Neuronal stem cell (in vitro differentiated cells): ENCODE measurements around the gene MDFIC.

Experiments used
- DNase-seq: peaks from one replicate; pipeline ENCODE4 v3.0.0-alpha.2; 2013; ENCODE audit warnings: low spot score
- H2AFZ ChIP-seq: one replicate; pipeline ENCODE4 v1.6.1; 2013; ENCODE audit warnings: mild to moderate bottlenecking, low read length, inconsistent platforms
- H2AK5ac ChIP-seq: 2 replicates; pipeline ENCODE4 v1.6.1; 2013; ENCODE audit warnings: low read depth, mild to moderate bottlenecking, inconsistent platforms, low read length, moderate library complexity, mixed read lengths
- H2BK120ac ChIP-seq: 2 replicates; pipeline ENCODE4 v1.6.1; 2013; ENCODE audit warnings: low read depth, mild to moderate bottlenecking, inconsistent platforms, low read length, moderate library complexity, mixed read lengths
- H2BK12ac ChIP-seq: one replicate; pipeline ENCODE4 v1.6.1; 2013; ENCODE audit warnings: low read length, inconsistent platforms
- H2BK15ac ChIP-seq: 2 replicates; pipeline ENCODE4 v1.6.1; 2013; ENCODE audit warnings: mild to moderate bottlenecking, low read length, inconsistent platforms, mixed read lengths
- H2BK5ac ChIP-seq: one replicate; pipeline ENCODE4 v1.6.1; 2013; ENCODE audit warnings: inconsistent platforms, mild to moderate bottlenecking, low read length, moderate library complexity
- H3K14ac ChIP-seq: one replicate; pipeline ENCODE4 v1.6.1; 2013; ENCODE audit warnings: low read length, inconsistent platforms
- H3K18ac ChIP-seq: 2 replicates; pipeline ENCODE4 v1.6.1; 2013; ENCODE audit warnings: low read length, inconsistent platforms
- H3K23ac ChIP-seq: 2 replicates; pipeline ENCODE4 v1.6.1; 2013; ENCODE audit warnings: low read depth, mild to moderate bottlenecking, mixed read lengths, low read length, inconsistent platforms; ENCODE audit not compliant: poor library complexity
- H3K27ac ChIP-seq: replicated peaks from 3 replicates; pipeline ENCODE4 v1.5.1; 2013; ENCODE audit warnings: low read length, inconsistent platforms
- H3K27me3 ChIP-seq, 3 experiments: 2 replicates each; pipeline ENCODE4 v1.6.1; 2013; ENCODE audit warnings: low read length in 3 of 3, mild to moderate bottlenecking in 2 of 3, inconsistent platforms in 1 of 3, low read depth in 1 of 3, mixed read lengths in 1 of 3, moderate library complexity in 1 of 3; ENCODE audit not compliant: control insufficient read depth in 3 of 3, insufficient read depth in 3 of 3
- H3K36me3 ChIP-seq, 2 donors: replicated peaks in 1 of 2; 2 replicates each; pipeline ENCODE4 v1.6.1; 2013; ENCODE audit warnings: low read length in 2 of 2; ENCODE audit not compliant: control insufficient read depth in 2 of 2, insufficient read depth in 2 of 2
- H3K4ac ChIP-seq: 2 replicates; pipeline ENCODE4 v1.6.1; 2013; ENCODE audit warnings: inconsistent platforms, mild to moderate bottlenecking, low read length, moderate library complexity
- H3K4me1 ChIP-seq, 2 donors: 1 replicate in 1 of 2; 2 replicates in 1 of 2; pipeline ENCODE4 v1.6.1; 2013; ENCODE audit warnings: low read length in 2 of 2, low read depth in 1 of 2; ENCODE audit not compliant: control insufficient read depth in 2 of 2, insufficient read depth in 1 of 2
- H3K4me2 ChIP-seq: one replicate; pipeline ENCODE4 v1.6.1; 2013; ENCODE audit warnings: mild to moderate bottlenecking, low read length, inconsistent platforms; ENCODE audit not compliant: insufficient read depth, poor library complexity, severe bottlenecking
- H3K4me3 ChIP-seq, 2 donors: 2 replicates each; pipeline ENCODE4 v1.5.1; 2013; ENCODE audit warnings: low read length in 2 of 2, mild to moderate bottlenecking in 2 of 2, inconsistent platforms in 1 of 2, moderate library complexity in 1 of 2
- H3K79me1 ChIP-seq: one replicate; pipeline ENCODE4 v1.6.1; 2013; ENCODE audit warnings: low read depth, mild to moderate bottlenecking, inconsistent platforms, low read length, moderate library complexity
- H3K9ac ChIP-seq: one replicate; pipeline ENCODE4 v1.6.1; 2013; ENCODE audit warnings: mild to moderate bottlenecking, low read depth, low read length, inconsistent platforms; ENCODE audit not compliant: poor library complexity
- H3K9me3 ChIP-seq, 2 donors: replicated peaks in 1 of 2; 2 replicates each; pipeline versions ENCODE3 to v1.6.1; 2013; ENCODE audit warnings: low read length in 2 of 2, mild to moderate bottlenecking in 2 of 2, inconsistent platforms in 1 of 2, low read depth in 1 of 2, mixed read lengths in 1 of 2, moderate library complexity in 1 of 2; ENCODE audit not compliant: control insufficient read depth in 2 of 2, insufficient read depth in 1 of 2
- H4K8ac ChIP-seq: one replicate; pipeline ENCODE4 v1.6.1; 2013; ENCODE audit warnings: low read depth, mild to moderate bottlenecking, inconsistent platforms, low read length, moderate library complexity
- H4K91ac ChIP-seq: one replicate; pipeline ENCODE4 v1.6.1; 2013; ENCODE audit warnings: low read length, low read depth, mild to moderate bottlenecking, inconsistent platforms; ENCODE audit not compliant: poor library complexity
- WGBS, 2 donors: extraction: QIAGEN DNeasy Blood & Tissue Kit; methylation state at CpG; one replicate each; pipeline ENCODE4 v1.1.7; 2013; ENCODE audit warnings: missing lambda C conversion rate in 2 of 2, mixed read lengths in 1 of 2; ENCODE audit not compliant: insufficient read length in 2 of 2, insufficient replicate concordance in 1 of 2; ENCODE audit errors: extremely low coverage in 2 of 2; 5-methylcytosine and 5-hydroxymethylcytosine counted together

The MDFIC gene

DNA sequence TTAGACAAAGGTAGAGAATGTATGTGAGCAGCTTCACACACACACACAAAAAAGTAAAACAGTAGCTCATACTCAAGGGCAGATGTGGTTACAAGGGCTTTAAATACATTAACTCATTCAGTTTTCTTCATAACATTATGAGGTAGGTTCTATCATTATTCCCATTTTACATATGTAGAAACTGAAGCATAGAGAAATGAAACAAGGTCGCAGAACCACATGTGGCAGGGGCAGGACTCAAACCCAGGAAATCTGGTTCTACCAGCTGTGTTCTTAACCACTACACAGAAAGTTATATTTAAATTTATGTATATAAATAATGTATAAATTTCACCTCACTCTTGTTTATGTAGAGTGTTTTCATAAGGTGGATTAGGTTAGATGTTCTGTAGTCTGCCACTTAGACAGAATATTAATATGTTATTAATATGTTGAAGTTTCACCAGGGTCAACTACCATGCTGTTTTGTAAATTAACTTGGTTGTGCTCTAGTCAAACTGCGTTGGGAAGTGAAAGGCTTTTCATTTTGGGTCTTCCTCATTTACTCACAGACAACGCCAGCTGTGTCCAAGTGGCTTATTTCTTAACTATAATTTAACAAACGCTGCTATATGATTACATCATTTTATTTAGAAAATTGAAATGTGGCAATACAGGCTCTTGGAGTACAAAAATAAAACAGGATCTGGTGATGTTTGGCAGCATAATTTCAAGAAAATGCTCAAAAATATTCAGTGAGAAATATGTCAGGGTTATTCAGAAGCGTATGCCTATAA, 138.4 kb downstream of the MDFIC start:
- Histone ChIP-seq H3K36me3 (no peaks in the 10 kb centered on the region), H3K23ac (no peak overlapping the region), H3K4me3 (no peak overlapping the region), H2AFZ (no peak overlapping the region), H3K9ac (no peak overlapping the region), H2BK5ac (no peak overlapping the region), H3K79me1 (no peaks in the 10 kb centered on the region), H3K4me2 (no peak overlapping the region), H3K18ac (no peak overlapping the region), H3K27me3 (no peaks in the 10 kb centered on the region), H3K9me3 (no peaks in the 10 kb centered on the region), H2AK5ac (no peak overlapping the region), H3K27ac (no peak overlapping the region), H4K8ac (no peak overlapping the region), H3K4me1 (no peaks in the 10 kb centered on the region), H2BK12ac (no peak overlapping the region), H3K4ac (no peak overlapping the region), H2BK15ac (no peak overlapping the region), H2BK120ac (no peak overlapping the region), H3K14ac (no peak overlapping the region), H4K91ac (no peak overlapping the region)
- no CpG with 5 or more reads among the region's 5 CpGs for WGBS, 2 donors
- no peak for DNase-seq

DNA sequence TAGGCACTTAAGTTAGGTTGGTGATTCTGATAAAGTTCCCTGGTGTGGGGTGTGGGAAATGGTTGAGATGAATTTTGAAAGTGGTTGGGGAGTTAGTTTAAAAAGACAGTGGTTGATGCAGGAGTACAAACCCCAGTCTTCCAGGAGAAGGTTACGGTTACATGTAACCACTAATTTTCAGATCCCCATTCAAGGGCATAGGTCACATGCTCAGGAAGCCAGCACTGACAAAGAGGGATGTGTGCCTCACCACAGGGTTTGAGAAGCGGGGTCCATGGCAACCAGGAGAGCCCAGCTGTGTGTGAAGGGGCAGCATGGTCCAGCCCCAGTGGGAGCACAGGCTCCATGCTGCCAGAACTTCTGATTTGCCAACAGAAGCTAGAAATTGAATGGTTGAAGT, 144.2 kb downstream of the MDFIC start:
- Histone ChIP-seq H3K4ac (no peak overlapping the region), H2BK15ac (no peak overlapping the region), H4K91ac (no peak overlapping the region), H3K4me3 (no peak overlapping the region), H3K14ac (no peak overlapping the region), H3K9ac (no peak overlapping the region), H2AFZ (no peak overlapping the region), H4K8ac (no peak overlapping the region), H3K4me1 (peaks cover 5 to 10% of the 10 kb centered on the region in 2 donors), H3K9me3 (no peaks in the 10 kb centered on the region), H2AK5ac (no peak overlapping the region), H2BK120ac (no peak overlapping the region), H3K4me2 (no peak overlapping the region), H2BK12ac (no peak overlapping the region), H3K23ac (no peak overlapping the region), H3K36me3 (no peaks in the 10 kb centered on the region), H3K79me1 (no peaks in the 10 kb centered on the region), H3K18ac (no peak overlapping the region), H3K27me3 (no peaks in the 10 kb centered on the region), H2BK5ac (no peak overlapping the region), H3K27ac (no peak overlapping the region)
- no peak for DNase-seq
- WGBS, 2 donors, result no CpG with 5 or more reads among the region's 2 CpGs

DNA sequence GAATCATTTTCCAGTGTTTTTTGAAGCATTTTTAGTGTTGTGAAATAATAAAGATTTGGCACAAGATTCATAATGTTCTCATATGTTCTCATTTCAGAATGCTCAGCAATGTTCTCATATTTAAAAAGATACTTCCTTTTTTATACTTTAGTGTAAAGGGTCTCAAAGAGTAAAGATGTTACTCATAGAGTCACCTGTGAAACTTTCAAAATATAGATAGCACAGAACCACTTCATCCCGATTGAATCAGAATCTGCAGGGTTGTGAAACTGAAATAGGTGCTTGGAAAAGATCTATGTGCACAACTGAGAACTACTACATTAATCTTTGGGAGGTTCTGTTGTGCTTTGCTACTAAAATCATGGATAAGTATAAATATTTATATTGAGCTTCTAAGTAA, 144.7 kb downstream of the MDFIC start:
- no peaks in the 10 kb centered on the region for H3K27me3 ChIP-seq
- no peaks in the 10 kb centered on the region for H3K36me3 ChIP-seq
- H3K23ac ChIP-seq, result no peak overlapping the region
- no peaks in the 10 kb centered on the region for H3K79me1 ChIP-seq
- H2BK15ac ChIP-seq, result no peak overlapping the region
- no peak overlapping the region for H2BK120ac ChIP-seq
- H2BK5ac ChIP-seq, result no peak overlapping the region
- no peak overlapping the region for H2AK5ac ChIP-seq
- H3K4ac ChIP-seq, result no peak overlapping the region
- H3K27ac ChIP-seq, result no peak overlapping the region
- no CpG with 5 or more reads among the region's 1 CpG for WGBS, 2 donors
- no peak overlapping the region for H3K18ac ChIP-seq
- H3K14ac ChIP-seq, result no peak overlapping the region
- H3K4me3 ChIP-seq, result no peak overlapping the region
- H3K9me3 ChIP-seq, result no peaks in the 10 kb centered on the region
- H2AFZ ChIP-seq, result no peak overlapping the region
- H2BK12ac ChIP-seq, result no peak overlapping the region
- no peak for DNase-seq
- no peak overlapping the region for H4K8ac ChIP-seq
- no peak overlapping the region for H3K9ac ChIP-seq
- no peak overlapping the region for H4K91ac ChIP-seq
- no peak overlapping the region for H3K4me2 ChIP-seq
- peaks cover 5 to 10% of the 10 kb centered on the region in 2 donors for H3K4me1 ChIP-seq

DNA sequence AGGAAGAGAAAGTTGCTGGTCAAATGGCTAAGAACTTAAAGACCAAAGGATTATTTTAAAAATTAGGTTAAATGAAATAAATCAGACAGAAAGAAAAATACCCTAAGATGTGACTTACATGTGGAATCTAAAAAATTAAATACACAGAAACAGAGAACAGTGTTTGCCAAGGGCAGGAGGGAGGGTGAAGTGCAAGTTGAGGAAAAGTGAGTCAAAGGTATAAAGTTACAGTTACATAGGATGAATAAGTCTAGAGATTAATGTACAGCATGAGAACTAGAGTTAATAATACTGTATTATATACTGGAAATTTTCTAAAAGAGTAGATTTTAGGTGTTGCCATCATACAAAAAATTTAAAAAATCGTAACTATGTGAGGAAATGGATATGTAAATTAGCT, 146.3 kb downstream of the MDFIC start:
- no peak overlapping the region for H3K27ac ChIP-seq
- no peak overlapping the region for H3K9ac ChIP-seq
- H3K18ac ChIP-seq, result no peak overlapping the region
- H3K14ac ChIP-seq, result no peak overlapping the region
- no CpG with 5 or more reads among the region's 1 CpG for WGBS, 2 donors
- H2BK12ac ChIP-seq, result no peak overlapping the region
- no peaks in the 10 kb centered on the region for H3K9me3 ChIP-seq
- no peak overlapping the region for H3K4me3 ChIP-seq
- H2BK15ac ChIP-seq, result no peak overlapping the region
- no peak overlapping the region for H2AK5ac ChIP-seq
- H4K8ac ChIP-seq, result no peak overlapping the region
- no peak overlapping the region for H2AFZ ChIP-seq
- no peak overlapping the region for H2BK5ac ChIP-seq
- H3K4me2 ChIP-seq, result no peak overlapping the region
- peaks cover 5 to 10% of the 10 kb centered on the region in 2 donors for H3K4me1 ChIP-seq
- no peak overlapping the region for H3K23ac ChIP-seq
- H3K4ac ChIP-seq, result no peak overlapping the region
- H4K91ac ChIP-seq, result no peak overlapping the region
- H2BK120ac ChIP-seq, result no peak overlapping the region
- no peaks in the 10 kb centered on the region for H3K27me3 ChIP-seq
- no peaks in the 10 kb centered on the region for H3K36me3 ChIP-seq
- no peak for DNase-seq
- H3K79me1 ChIP-seq, result no peaks in the 10 kb centered on the region
